WTC11 (cell line): ENCODE results near the gene RBM26. TPM values are rescaled to one million over a fixed set of nuclear protein-coding genes. Genes with fewer than 3 reads are reported as not detected.
A peak's percentile ranks its signal among the peaks of the same experiment; 100 is the strongest.

Source experiments
- ATAC-seq: fragments of 200-7000 bp; cut with Tn5 transposase; 2 replicates; pipeline ENCODE4 v1.10.0; 2021; ENCODE audit warnings: mild to moderate bottlenecking, moderate library complexity
- CTCF ChIA-PET: fragments of 300-600 bp; sonication (Branson Sonifier 250); formaldehyde crosslinking; loops from one replicate; lab custom pipeline; 2021; ENCODE audit warnings: antibody characterized with exemption; lab: Charles Lee
- POLR2A ChIA-PET: fragments of 350-600 bp; sonication (Branson Sonifier 250); formaldehyde crosslinking; loops from one replicate; lab custom pipeline; 2021; ENCODE audit warnings: antibody characterized with exemption; lab: Charles Lee
- DNase-seq: peaks from one replicate; pipeline ENCODE4 v3.0.0; 2021; ENCODE audit warnings: low spot score
- H3K27ac Mint-ChIP-seq: 2 replicates; pipeline ENCODE4 v1.8.0; 2021; ENCODE audit warnings: mixed read lengths
- H3K27me3 Mint-ChIP-seq: 2 replicates; pipeline ENCODE4 v1.8.0; 2021; ENCODE audit warnings: low read depth, mild to moderate bottlenecking, moderate library complexity, mixed read lengths
- H3K36me3 Mint-ChIP-seq: 2 replicates; pipeline ENCODE4 v1.8.0; 2021; ENCODE audit warnings: mixed read lengths
- H3K4me1 Mint-ChIP-seq: 2 replicates; pipeline ENCODE4 v1.8.0; 2022; ENCODE audit warnings: mixed read lengths
- H3K4me3 Mint-ChIP-seq: 2 replicates; pipeline ENCODE4 v1.8.0; 2021; ENCODE audit warnings: mild to moderate bottlenecking, moderate library complexity, mixed read lengths
- H3K9me3 Mint-ChIP-seq: 2 replicates; pipeline ENCODE4 v1.8.0; 2021; ENCODE audit warnings: mixed read lengths
- AFF4 ChIP-seq: sonication (generic); formaldehyde crosslinking; IDR thresholded peaks from 2 replicates; pipeline ENCODE4 v1.8.1; 2023; ENCODE audit warnings: mild to moderate bottlenecking, missing genetic modification reagents, borderline replicate concordance
- ATF2 ChIP-seq: sonication (generic); formaldehyde crosslinking; IDR thresholded peaks from 2 replicates; pipeline ENCODE4 v1.8.1; 2022; ENCODE audit warnings: low read depth, missing genetic modification reagents, borderline replicate concordance
- ATF3 ChIP-seq: sonication (generic); formaldehyde crosslinking; conservative IDR thresholded peaks from 2 replicates; pipeline ENCODE4 v1.8.1; 2022; ENCODE audit warnings: mild to moderate bottlenecking, missing genetic modification reagents
- CREM ChIP-seq: sonication (generic); formaldehyde crosslinking; IDR thresholded peaks from 2 replicates; pipeline ENCODE4 v1.8.1; 2022; ENCODE audit warnings: mild to moderate bottlenecking, missing genetic modification reagents, moderate library complexity
- E2F5 ChIP-seq: sonication (generic); formaldehyde crosslinking; IDR thresholded peaks from 2 replicates; pipeline ENCODE4 v1.8.1; 2022; ENCODE audit warnings: mild to moderate bottlenecking, moderate library complexity, missing genetic modification reagents
- HMGXB4 ChIP-seq: sonication (generic); formaldehyde crosslinking; IDR thresholded peaks from 2 replicates; pipeline ENCODE4 v1.8.1; 2023; ENCODE audit warnings: mild to moderate bottlenecking, moderate library complexity, missing genetic modification reagents
- NFATC4 ChIP-seq: fragments of 250-450 bp; sonication (Bioruptor Pico); IDR thresholded peaks from 2 replicates; pipeline ENCODE4 v1.9.0; 2021; ENCODE audit warnings: mild to moderate bottlenecking
- RORB ChIP-seq: fragments of 250-450 bp; sonication (Bioruptor Pico); IDR thresholded peaks from 2 replicates; pipeline ENCODE4 v1.9.0; 2021; ENCODE audit warnings: mild to moderate bottlenecking
- TCF7 ChIP-seq: sonication (generic); formaldehyde crosslinking; IDR thresholded peaks from 2 replicates; pipeline ENCODE4 v1.8.0; 2022; ENCODE audit warnings: mild to moderate bottlenecking, low read depth, missing genetic modification reagents, moderate library complexity
- TEAD4 ChIP-seq: sonication (generic); formaldehyde crosslinking; IDR thresholded peaks from 2 replicates; pipeline ENCODE4 v1.8.0; 2022; ENCODE audit warnings: mild to moderate bottlenecking, missing genetic modification reagents
- USF2 ChIP-seq: sonication (generic); formaldehyde crosslinking; IDR thresholded peaks from 2 replicates; pipeline ENCODE4 v1.8.1; 2023; ENCODE audit warnings: mild to moderate bottlenecking, missing genetic modification reagents, moderate library complexity
- total RNA-seq: library from RNA; stranded (reverse); gene quantifications from 3 replicates; pipeline ENCODE4 v1.2.3, GENCODE V29; 2021

RBM26 gene
- total RNA-seq, 1 experiment from 2014 or later = 64.1 TPM

- TF ChIP-seq AFF4 (CRISPR knock-in tag) (no peak), E2F5 (CRISPR knock-in tag) (no peak), RORB (CRISPR knock-in tag) (no peak), ATF3 (CRISPR knock-in tag) (no peak), USF2 (CRISPR knock-in tag) (no peak), CREM (no peak), ATF2 (CRISPR knock-in tag) (no peak), HMGXB4 (CRISPR knock-in tag) (no peak), TCF7 (CRISPR knock-in tag) (no peak)
Observed at GRCh38 chr13:79447741-79448140, 41.7 kb upstream of the RBM26 start (continued).

- TF ChIP-seq TEAD4 (CRISPR knock-in tag) = no peak
- TF ChIP-seq, all 79 proteins: peak for 0
- ATAC-seq (no peak), DNase-seq (no peak)
- no peaks in the 10 kb centered on the region for H3K9me3 Mint-ChIP-seq
- ChIA-PET CTCF (interaction anchor here (2.7 kb wide), 1 partner anchor 23 kb away, joined by 15 read pairs; no protein-coding TSS in a partner anchor), POLR2A (no interaction called here)
- no peaks in the 10 kb centered on the region for H3K36me3 Mint-ChIP-seq
- H3K27me3 Mint-ChIP-seq = no peaks in the 10 kb centered on the region
- H3K4me3 Mint-ChIP-seq = no peak overlapping the region
- H3K27ac Mint-ChIP-seq = no peak overlapping the region
- peaks cover 26% of the 10 kb centered on the region for H3K4me1 Mint-ChIP-seq
Observed at GRCh38 chr13:79447141-79447540, 41.1 kb upstream of the RBM26 start.

- CTCF ChIA-PET = interaction anchor here (0.7 to 2.7 kb wide), 3 partner anchors 22 to 95 kb away, joined by 4 to 15 read pairs (median 8); no protein-coding TSS in a partner anchor
- no peaks in the 10 kb centered on the region for H3K36me3 Mint-ChIP-seq
- ATAC-seq = peak; percentile 98
Observed at GRCh38 chr13:79445968-79446645, 40.1 kb upstream of the RBM26 start.

More at GRCh38 chr13:79445968-79446645, 40.1 kb upstream of the RBM26 start:
- Mint-ChIP-seq H3K4me1 (peaks cover 25% of the 10 kb centered on the region), H3K4me3 (no peak overlapping the region), H3K27me3 (no peaks in the 10 kb centered on the region), H3K27ac (no peak overlapping the region), H3K9me3 (no peaks in the 10 kb centered on the region)
- TF ChIP-seq NFATC4 = no peak
- POLR2A ChIA-PET = no interaction called here
- peak; percentile 35 for DNase-seq
